H9 (cell line): ENCODE measurements around the gene KIF26B. TPM values are rescaled to one million over a fixed set of nuclear protein-coding genes. Genes with fewer than 3 reads are reported as not detected.

Experiments used
- DNase-seq: peaks from one replicate; pipeline ENCODE4 v3.0.0-alpha.2; 2017
- H2AFZ ChIP-seq: one replicate; pipeline ENCODE4 v1.6.1; 2013; ENCODE audit warnings: mild to moderate bottlenecking, low read length, control low read depth, moderate library complexity
- H2AK5ac ChIP-seq: 2 replicates; pipeline ENCODE4 v1.6.1; 2013; ENCODE audit warnings: low read length, control low read depth, mixed read lengths; ENCODE audit not compliant: insufficient read length
- H2BK120ac ChIP-seq: one replicate; pipeline ENCODE4 v1.6.1; 2013; ENCODE audit warnings: low read depth, mild to moderate bottlenecking, low read length, control low read depth, inconsistent platforms; ENCODE audit not compliant: poor library complexity, severe bottlenecking
- H2BK12ac ChIP-seq: 2 replicates; pipeline ENCODE4 v1.6.1; 2013; ENCODE audit warnings: low read length, control low read depth, mixed read lengths, low read depth; ENCODE audit not compliant: insufficient read length
- H2BK15ac ChIP-seq: 2 replicates; pipeline ENCODE4 v1.6.1; 2013; ENCODE audit warnings: low read depth, low read length, control low read depth
- H2BK20ac ChIP-seq: one replicate; pipeline ENCODE4 v1.6.1; 2013; ENCODE audit warnings: low read depth, mild to moderate bottlenecking, low read length, control low read depth, inconsistent platforms; ENCODE audit not compliant: poor library complexity, severe bottlenecking
- H2BK5ac ChIP-seq: 2 replicates; pipeline ENCODE4 v1.6.1; 2013; ENCODE audit warnings: low read length, control low read depth, mixed read lengths; ENCODE audit not compliant: insufficient read length
- H3K14ac ChIP-seq: 2 replicates; pipeline ENCODE4 v1.6.1; 2013; ENCODE audit warnings: low read length, control low read depth; ENCODE audit not compliant: insufficient read depth
- H3K18ac ChIP-seq: 2 replicates; pipeline ENCODE4 v1.6.1; 2013; ENCODE audit warnings: low read depth, mild to moderate bottlenecking, mixed read lengths, low read length, control low read depth; ENCODE audit not compliant: insufficient read length
- H3K23ac ChIP-seq: 2 replicates; pipeline ENCODE4 v1.6.1; 2013; ENCODE audit warnings: low read length, control low read depth, mixed read lengths, low read depth; ENCODE audit not compliant: insufficient read length
- H3K23me2 ChIP-seq: 2 replicates; pipeline ENCODE4 v1.6.1; 2013; ENCODE audit warnings: low read depth, mild to moderate bottlenecking, mixed read lengths, low read length, control low read depth; ENCODE audit not compliant: insufficient read length, poor library complexity, severe bottlenecking
- H3K27ac ChIP-seq: 2 replicates; pipeline ENCODE4 v1.5.1; 2013; ENCODE audit warnings: low read length, control low read depth, mixed read lengths, low read depth; ENCODE audit not compliant: insufficient read length
- H3K27me3 ChIP-seq: 2 replicates; pipeline ENCODE4 v1.6.1; 2013; ENCODE audit warnings: low read length, control low read depth, inconsistent platforms; ENCODE audit not compliant: insufficient read depth
- H3K4ac ChIP-seq: 2 replicates; pipeline ENCODE4 v1.6.1; 2013; ENCODE audit warnings: low read depth, mild to moderate bottlenecking, control low read depth, inconsistent platforms, low read length, moderate library complexity
- H3K4me1 ChIP-seq: 2 replicates; pipeline ENCODE4 v1.6.1; 2013; ENCODE audit warnings: low read length, control low read depth, inconsistent platforms; ENCODE audit not compliant: insufficient read depth
- H3K4me2 ChIP-seq: 2 replicates; pipeline ENCODE4 v1.6.1; 2013; ENCODE audit warnings: low read length, control low read depth, mixed read lengths; ENCODE audit not compliant: insufficient read length, insufficient read depth
- H3K56ac ChIP-seq: 2 replicates; pipeline ENCODE4 v1.6.1; 2013; ENCODE audit warnings: low read depth, mild to moderate bottlenecking, mixed read lengths, low read length, control low read depth; ENCODE audit not compliant: insufficient read length
- H3K79me1 ChIP-seq: 2 replicates; pipeline ENCODE4 v1.6.1; 2013; ENCODE audit warnings: low read depth, mild to moderate bottlenecking, moderate library complexity, low read length, control low read depth, inconsistent platforms; ENCODE audit not compliant: insufficient read depth, poor library complexity, severe bottlenecking
- H3K79me2 ChIP-seq: 2 replicates; pipeline ENCODE4 v1.6.1; 2013; ENCODE audit warnings: low read length, control low read depth, inconsistent platforms; ENCODE audit not compliant: insufficient read depth
- H3K9ac ChIP-seq: 2 replicates; pipeline ENCODE4 v1.6.1; 2013; ENCODE audit warnings: low read length, control low read depth, mixed read lengths; ENCODE audit not compliant: insufficient read length; ENCODE audit errors: extremely low read depth
- H3K9me3 ChIP-seq: one replicate; pipeline ENCODE4 v1.6.1; 2013; ENCODE audit warnings: low read depth, low read length, inconsistent platforms; ENCODE audit not compliant: control insufficient read depth
- H3T11ph ChIP-seq: one replicate; pipeline ENCODE4 v1.6.1; 2013; ENCODE audit warnings: mild to moderate bottlenecking, low read length, control low read depth, inconsistent platforms
- H4K20me1 ChIP-seq: one replicate; pipeline ENCODE4 v1.6.1; 2013; ENCODE audit not compliant: control insufficient read depth, insufficient read length, insufficient read depth
- H4K5ac ChIP-seq: 2 replicates; pipeline ENCODE4 v1.6.1; 2013; ENCODE audit warnings: low read depth, mild to moderate bottlenecking, mixed read lengths, low read length, control low read depth; ENCODE audit not compliant: insufficient read length
- H4K8ac ChIP-seq: replicated peaks from 2 replicates; pipeline ENCODE4 v1.6.1; 2013; ENCODE audit warnings: low read length, control low read depth, mixed read lengths, low read depth; ENCODE audit not compliant: insufficient read length
- H4K91ac ChIP-seq: 2 replicates; pipeline ENCODE4 v1.6.1; 2013; ENCODE audit warnings: low read depth, mild to moderate bottlenecking, moderate library complexity, mixed read lengths, low read length, control low read depth; ENCODE audit not compliant: insufficient read length
- H3K27ac Mint-ChIP-seq, 3 experiments: 2 replicates in 2 of 3; 3 replicates in 1 of 3; pipeline ENCODE4 v1.8.0; 2020 to 2021; ENCODE audit warnings: mixed read lengths in 3 of 3, mild to moderate bottlenecking in 1 of 3, moderate library complexity in 1 of 3
- H3K27me3 Mint-ChIP-seq: 2 replicates; pipeline ENCODE4 v1.8.0; 2021; ENCODE audit warnings: low read depth, mild to moderate bottlenecking, moderate library complexity, mixed read lengths
- H3K36me3 Mint-ChIP-seq, 3 experiments: 2 replicates in 2 of 3; 3 replicates in 1 of 3; pipeline ENCODE4 v1.8.0; 2020 to 2021; ENCODE audit warnings: low read depth in 3 of 3, mixed read lengths in 3 of 3; ENCODE audit not compliant: insufficient read depth in 1 of 3
- H3K4me1 Mint-ChIP-seq, 2 experiments: 2 replicates each; pipeline ENCODE4 v1.8.0; 2020; ENCODE audit warnings: mixed read lengths in 2 of 2
- H3K4me3 Mint-ChIP-seq, 2 experiments: 2 replicates in 1 of 2; 3 replicates in 1 of 2; pipeline ENCODE4 v1.8.0; 2020 to 2021; ENCODE audit warnings: mild to moderate bottlenecking in 2 of 2, mixed read lengths in 2 of 2, moderate library complexity in 1 of 2
- H3K9me3 Mint-ChIP-seq, 2 experiments: 2 replicates in 1 of 2; 3 replicates in 1 of 2; pipeline ENCODE4 v1.8.0; 2020; ENCODE audit warnings: mild to moderate bottlenecking in 2 of 2, mixed read lengths in 2 of 2, moderate library complexity in 1 of 2
- WGBS: extraction: QIAGEN DNeasy Blood & Tissue Kit; methylation state at CpG from one replicate; pipeline ENCODE4 v1.1.7; 2013; ENCODE audit warnings: missing lambda C conversion rate, low lambda C conversion rate, mixed read lengths; ENCODE audit not compliant: insufficient read length; ENCODE audit errors: extremely low coverage; 5-methylcytosine and 5-hydroxymethylcytosine counted together
- total RNA-seq: library from RNA; stranded (reverse); gene quantifications from 2 replicates; pipeline ENCODE4 v1.2.1, GENCODE V29; 2021
- TF ChIP-seq, protein P1 (sequence below): fragments of 200-600 bp; sonication (generic); conservative IDR thresholded peaks from 3 replicates; pipeline ENCODE4 v1.8.0; 2021; ENCODE audit warnings: antibody characterized with exemption, mild to moderate bottlenecking

The KIF26B gene
- total RNA-seq, 1 experiment from 2014 or later, result 0.13 TPM

DNA sequence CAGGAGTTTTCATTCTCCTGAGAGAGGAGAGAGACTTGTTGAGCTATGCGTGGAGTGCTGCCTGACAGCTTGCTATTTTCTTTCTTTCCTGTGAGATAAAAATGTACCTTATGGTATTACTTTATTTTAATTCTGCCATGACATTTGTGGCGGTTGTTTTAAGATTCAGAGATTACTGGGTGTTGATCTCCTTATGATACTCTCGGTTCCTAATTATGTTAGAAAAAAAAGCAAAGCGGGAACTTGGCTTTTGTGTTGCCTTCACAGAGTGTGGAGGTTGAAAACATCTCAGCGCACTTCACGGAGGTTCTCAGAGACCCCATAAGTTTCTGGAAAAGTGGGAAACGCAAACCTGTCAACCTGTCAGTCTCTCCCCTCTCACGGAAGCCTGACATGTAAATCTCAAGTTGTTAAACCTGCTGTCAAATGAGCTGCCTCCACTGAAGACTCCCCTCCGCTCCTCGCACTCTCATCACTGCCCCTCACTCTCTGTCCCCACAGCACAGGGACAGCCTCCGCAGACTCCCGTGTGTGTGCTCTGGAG, 405.6 kb downstream of the KIF26B start:
- WGBS, result no CpG with 5 or more reads among the region's 12 CpGs
- Histone ChIP-seq H3K9ac (no peak overlapping the region), H2AFZ (no peak overlapping the region), H3K79me1 (no peaks in the 10 kb centered on the region), H3K23me2 (no peaks in the 10 kb centered on the region), H4K5ac (no peak overlapping the region), H3K4me1 (no peaks in the 10 kb centered on the region), H3K18ac (no peak overlapping the region), H2BK5ac (no peak overlapping the region), H4K20me1 (no peaks in the 10 kb centered on the region), H2BK15ac (no peak overlapping the region), H4K8ac (no peak overlapping the region), H4K91ac (no peak overlapping the region), H2AK5ac (no peak overlapping the region), H3K23ac (no peak overlapping the region), H3K27me3 (no peaks in the 10 kb centered on the region), H2BK12ac (no peak overlapping the region), H3T11ph (no peak overlapping the region), H3K4ac (no peak overlapping the region), H2BK120ac (no peak overlapping the region), H3K14ac (no peak overlapping the region), H3K27ac (no peak overlapping the region), H3K79me2 (no peaks in the 10 kb centered on the region), H3K4me2 (no peak overlapping the region), H2BK20ac (no peak overlapping the region), H3K56ac (no peak overlapping the region), H3K9me3 (no peaks in the 10 kb centered on the region)
- Mint-ChIP-seq H3K27ac (no peak overlapping the region; a peak in 2 of 7 replicates), H3K36me3 (no peaks in the 10 kb centered on the region), H3K4me1 (peaks cover 2 to 7% of the 10 kb centered on the region in 2 experiments; a peak in 3 of 4 replicates), H3K9me3 (no peaks in the 10 kb centered on the region; a peak in 1 of 5 replicates), H3K4me3 (no peak overlapping the region), H3K27me3 (peaks cover 3% of the 10 kb centered on the region)
- TF ChIP-seq, protein P1, sequence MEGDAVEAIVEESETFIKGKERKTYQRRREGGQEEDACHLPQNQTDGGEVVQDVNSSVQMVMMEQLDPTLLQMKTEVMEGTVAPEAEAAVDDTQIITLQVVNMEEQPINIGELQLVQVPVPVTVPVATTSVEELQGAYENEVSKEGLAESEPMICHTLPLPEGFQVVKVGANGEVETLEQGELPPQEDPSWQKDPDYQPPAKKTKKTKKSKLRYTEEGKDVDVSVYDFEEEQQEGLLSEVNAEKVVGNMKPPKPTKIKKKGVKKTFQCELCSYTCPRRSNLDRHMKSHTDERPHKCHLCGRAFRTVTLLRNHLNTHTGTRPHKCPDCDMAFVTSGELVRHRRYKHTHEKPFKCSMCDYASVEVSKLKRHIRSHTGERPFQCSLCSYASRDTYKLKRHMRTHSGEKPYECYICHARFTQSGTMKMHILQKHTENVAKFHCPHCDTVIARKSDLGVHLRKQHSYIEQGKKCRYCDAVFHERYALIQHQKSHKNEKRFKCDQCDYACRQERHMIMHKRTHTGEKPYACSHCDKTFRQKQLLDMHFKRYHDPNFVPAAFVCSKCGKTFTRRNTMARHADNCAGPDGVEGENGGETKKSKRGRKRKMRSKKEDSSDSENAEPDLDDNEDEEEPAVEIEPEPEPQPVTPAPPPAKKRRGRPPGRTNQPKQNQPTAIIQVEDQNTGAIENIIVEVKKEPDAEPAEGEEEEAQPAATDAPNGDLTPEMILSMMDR, result no peak
- no peak for DNase-seq
